Measurements from ENCODE around the gene PDLIM5.

The PDLIM5 gene

GRCh38 chr4:94415448-94415847 is 36.3 kb upstream of the PDLIM5 start:
- no peak for DNase-seq (ENCODE audit: low spot score)
- TF ChIP-seq, protein P1, sequence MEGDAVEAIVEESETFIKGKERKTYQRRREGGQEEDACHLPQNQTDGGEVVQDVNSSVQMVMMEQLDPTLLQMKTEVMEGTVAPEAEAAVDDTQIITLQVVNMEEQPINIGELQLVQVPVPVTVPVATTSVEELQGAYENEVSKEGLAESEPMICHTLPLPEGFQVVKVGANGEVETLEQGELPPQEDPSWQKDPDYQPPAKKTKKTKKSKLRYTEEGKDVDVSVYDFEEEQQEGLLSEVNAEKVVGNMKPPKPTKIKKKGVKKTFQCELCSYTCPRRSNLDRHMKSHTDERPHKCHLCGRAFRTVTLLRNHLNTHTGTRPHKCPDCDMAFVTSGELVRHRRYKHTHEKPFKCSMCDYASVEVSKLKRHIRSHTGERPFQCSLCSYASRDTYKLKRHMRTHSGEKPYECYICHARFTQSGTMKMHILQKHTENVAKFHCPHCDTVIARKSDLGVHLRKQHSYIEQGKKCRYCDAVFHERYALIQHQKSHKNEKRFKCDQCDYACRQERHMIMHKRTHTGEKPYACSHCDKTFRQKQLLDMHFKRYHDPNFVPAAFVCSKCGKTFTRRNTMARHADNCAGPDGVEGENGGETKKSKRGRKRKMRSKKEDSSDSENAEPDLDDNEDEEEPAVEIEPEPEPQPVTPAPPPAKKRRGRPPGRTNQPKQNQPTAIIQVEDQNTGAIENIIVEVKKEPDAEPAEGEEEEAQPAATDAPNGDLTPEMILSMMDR (IDR thresholded peaks at IDR 0.05; ENCODE audit: extremely low read depth, missing control alignments): no peak

GRCh38 chr4:94416335-94416734 is 35.4 kb upstream of the PDLIM5 start:
- DNase-seq (ENCODE audit: low spot score): no peak
- TF ChIP-seq, protein P1 (IDR thresholded peaks at IDR 0.05; ENCODE audit: extremely low read depth, missing control alignments): no peak

DNA sequence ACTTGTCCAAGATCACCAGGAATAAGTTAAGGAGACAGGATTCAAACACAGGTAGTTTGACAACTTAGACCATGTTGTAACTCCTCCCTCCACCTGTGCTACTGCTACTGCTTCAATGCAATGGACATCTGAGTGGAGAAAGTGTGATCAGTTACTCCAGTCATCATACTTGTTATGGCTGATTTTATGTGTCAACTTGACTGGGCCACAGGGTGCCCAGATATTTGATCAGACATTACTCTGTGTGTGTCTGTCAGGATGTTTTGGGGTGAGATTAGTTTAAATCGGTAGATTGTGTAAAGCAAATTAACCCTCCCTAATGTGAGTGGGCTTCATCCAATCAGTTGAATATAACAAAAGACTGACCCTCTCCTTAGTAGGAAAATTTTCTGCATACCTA is 34.8 kb upstream of the PDLIM5 start:
- DNase-seq (ENCODE audit: low spot score): no peak
- TF ChIP-seq, protein P1 (IDR thresholded peaks at IDR 0.05; ENCODE audit: extremely low read depth, missing control alignments): no peak

- DNase-seq (ENCODE audit: low spot score): no peak
- TF ChIP-seq, protein P1 (IDR thresholded peaks at IDR 0.05; ENCODE audit: extremely low read depth, missing control alignments): no peak
Measured at GRCh38 chr4:94419549-94419948, 32.2 kb upstream of the PDLIM5 start.

GRCh38 chr4:94419956-94420355 is 31.8 kb upstream of the PDLIM5 start:
- no peak for DNase-seq (ENCODE audit: low spot score)
- TF ChIP-seq, protein P1 (IDR thresholded peaks at IDR 0.05; ENCODE audit: extremely low read depth, missing control alignments): no peak

DNA sequence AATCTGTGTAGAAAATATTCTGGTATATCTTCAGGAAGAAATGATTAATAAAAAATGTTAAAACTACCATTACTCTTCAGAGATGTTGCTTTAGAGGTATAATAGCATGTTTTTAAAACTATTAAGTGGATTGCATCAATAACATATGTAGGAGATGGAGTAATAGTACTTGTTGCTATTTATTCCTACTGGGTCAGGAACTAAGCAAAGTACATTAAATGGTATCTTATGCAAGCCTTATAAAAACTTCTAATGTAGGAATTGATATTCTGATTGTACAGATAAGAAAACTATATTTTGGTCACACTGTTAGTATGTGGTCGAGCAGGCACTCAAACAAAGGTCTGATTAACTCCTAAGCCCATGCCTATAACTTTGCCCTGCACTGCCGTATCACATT is 31.4 kb upstream of the PDLIM5 start:
- DNase-seq (ENCODE audit: low spot score): no peak
- TF ChIP-seq, protein P1 (IDR thresholded peaks at IDR 0.05; ENCODE audit: extremely low read depth, missing control alignments): no peak

GRCh38 chr4:94426783-94427182 is 25.0 kb upstream of the PDLIM5 start:
- TF ChIP-seq, protein P1 (IDR thresholded peaks at IDR 0.05; ENCODE audit: extremely low read depth, missing control alignments): no peak
- DNase-seq (ENCODE audit: low spot score): no peak
